SIG-M5 (cell line): ENCODE measurements around the gene RRP8.

Source experiments
- DNase-seq: peaks from one replicate; lab custom pipeline; 2025; lab: John Stamatoyannopoulos, UW

The RRP8 gene

DNA sequence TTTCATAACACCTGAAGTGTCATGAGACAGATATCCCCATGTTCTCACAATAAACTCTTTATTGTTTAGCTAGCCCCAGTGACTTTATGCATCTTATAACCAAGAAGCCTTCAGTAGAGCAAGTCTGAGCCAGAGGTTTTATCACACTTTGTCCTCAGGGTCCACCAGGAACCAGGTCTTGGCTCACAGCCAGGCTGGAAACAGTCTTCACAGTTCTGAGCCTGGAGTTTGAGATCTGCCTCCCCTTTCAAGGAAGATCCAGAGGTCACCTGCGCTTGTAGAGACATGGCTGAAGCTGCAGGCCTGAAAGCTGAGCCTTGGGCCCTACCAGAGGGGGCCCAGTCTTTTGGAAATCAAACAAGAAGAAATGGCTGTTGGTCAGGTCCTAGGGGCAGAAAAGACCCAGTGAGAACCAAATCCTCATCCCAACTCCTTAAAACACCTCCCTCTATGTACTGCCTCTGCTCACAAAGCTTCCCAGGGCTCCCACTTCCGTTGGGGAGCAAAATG lies 3.5 kb downstream of the RRP8 start:
- DNase-seq: no peak

DNA sequence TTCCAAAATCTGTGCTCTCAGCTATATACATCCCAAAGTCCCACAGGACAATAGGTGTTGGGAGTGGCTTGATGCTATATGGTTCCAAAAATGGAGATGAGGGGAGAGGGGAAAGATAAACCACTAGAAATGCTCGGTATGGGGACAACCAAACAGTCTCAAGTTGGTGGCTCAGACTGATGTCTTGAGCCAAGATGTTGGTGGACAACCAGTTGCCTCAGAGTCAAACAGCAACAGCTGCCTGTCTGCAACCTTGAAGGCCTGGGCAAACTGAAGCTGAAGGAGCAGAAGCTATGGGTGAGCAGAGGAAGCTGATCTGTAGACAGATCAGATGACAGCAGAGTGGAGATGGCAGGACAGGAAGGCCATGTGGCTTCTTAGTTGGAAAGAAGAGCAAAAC lies 4.0 kb downstream of the RRP8 start:
- DNase-seq: no peak

DNA sequence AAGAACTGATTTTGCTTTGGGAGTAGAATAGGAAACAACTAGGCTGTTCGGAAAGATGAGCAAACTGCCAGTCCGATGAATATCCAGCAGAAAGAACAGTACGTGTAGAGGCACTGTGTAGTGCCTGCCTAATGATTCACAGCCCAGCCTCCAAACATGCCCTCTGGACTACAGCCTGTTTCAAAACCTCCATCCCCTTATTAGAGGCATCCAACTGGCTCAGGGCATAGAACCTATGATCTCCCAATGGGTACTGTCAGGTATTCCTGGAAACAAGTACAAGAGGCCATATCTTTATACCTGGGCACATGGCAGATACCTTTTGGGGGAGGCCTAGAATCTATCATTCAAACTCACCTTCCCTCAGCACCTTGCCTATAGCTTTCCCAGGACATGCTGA lies 4.9 kb downstream of the RRP8 start:
- no peak for DNase-seq

DNA sequence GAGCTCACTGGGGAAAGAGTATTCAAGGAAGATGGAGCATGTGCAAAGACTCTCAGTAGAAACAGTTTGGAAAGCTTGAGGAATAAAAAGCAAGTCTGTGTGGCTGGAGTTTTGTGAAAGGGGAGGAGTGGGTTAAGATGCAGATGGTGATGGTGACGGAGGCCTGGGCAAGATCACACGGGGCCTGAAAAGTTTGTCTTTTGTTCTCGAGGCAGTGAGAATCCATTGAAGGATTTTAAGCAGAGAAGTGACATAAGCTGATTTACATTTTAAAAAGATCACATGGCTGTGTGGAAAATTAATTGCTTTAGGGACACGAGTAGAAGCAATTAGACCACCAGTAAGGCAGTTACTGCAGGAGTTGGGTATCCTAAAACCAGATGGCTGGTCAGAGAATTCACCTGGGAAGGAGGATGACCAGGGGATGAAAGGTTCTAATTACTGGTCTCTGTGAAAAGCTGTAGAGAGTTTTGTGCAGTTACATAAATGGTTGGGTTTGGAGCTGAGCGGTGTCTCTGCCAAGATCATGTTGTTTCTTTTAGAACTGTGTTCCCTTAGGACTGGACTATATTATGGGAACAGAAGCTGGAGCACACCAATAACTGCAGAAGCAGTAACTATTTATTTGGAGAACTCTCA lies 7.1 kb downstream of the RRP8 start:
- no peak for DNase-seq

DNA sequence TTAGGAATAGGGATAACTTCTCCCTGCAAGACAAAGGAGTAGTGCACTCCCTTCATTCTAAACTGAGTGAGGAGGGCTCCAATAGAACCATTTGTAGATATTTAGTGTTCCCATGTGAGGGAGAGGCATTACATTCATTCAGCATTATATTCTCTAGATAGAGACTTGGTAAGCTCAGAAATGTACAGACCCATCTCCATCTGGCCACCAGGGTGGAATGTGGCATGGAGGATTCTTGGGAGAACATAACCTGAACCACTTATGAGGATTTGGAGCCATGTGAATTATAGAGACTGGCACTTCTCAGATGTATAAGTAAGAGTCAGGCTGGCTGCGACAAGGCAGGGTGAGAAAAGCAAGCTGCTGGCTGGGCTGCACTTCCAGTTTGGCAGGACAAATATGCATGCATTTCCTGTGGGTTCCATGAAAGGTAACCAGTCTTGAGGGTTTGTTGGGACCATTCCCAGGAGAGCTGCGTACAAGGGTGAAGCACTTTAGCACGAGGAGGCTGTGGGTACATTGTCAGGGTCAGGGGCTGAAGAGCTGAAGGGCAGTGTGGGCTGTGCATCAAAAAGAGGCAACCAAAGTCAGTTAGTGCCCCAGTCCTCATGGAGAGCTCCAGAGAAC lies 9.2 kb downstream of the RRP8 start:
- no peak for DNase-seq

DNA sequence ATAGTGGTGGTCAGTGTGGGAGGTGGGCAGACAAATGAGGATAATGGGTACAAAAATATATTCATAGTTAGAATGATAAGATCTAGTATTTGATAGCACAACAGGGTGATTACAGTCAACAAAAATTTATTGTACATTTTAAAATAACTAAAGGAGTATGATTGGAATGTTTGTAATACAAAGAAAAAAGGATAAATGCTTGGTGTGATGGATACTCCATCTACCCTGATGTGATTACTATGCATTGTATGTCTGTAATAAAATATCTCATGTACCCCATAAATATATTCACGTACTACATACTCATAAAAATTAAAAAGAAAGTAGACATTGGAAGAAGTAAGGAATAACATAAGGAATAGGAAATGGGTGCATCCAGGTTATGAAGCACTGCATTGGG lies 15.4 kb downstream of the RRP8 start:
- DNase-seq: no peak

DNA sequence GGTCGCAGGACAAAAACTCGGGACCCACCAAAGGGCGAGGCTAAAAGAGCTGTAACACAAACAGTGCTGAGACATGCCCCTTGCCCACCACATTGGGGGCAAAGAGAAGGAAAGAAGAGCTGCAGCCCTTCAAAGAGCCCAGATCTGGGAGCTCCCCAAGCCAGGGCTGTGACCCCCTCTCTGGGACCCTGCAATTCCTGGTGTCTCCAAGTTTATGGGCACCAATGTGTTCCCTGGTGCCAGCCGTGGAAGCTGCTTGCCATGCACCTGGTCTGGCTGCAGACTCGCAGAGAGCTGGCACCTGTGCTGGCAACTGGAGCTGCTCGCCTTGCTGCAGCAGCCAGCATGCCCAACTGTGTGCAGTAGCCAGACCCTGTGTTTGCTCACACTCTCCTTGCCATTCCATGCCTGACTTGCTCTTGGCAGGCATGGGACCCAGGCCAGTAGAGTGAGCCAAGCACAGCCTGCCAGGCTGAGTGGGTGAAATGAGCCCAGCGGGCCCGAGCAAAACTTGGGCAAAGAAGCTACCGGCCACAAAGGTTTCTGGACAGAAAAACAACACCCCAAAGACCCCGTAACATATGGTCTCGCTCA lies 16.0 kb downstream of the RRP8 start:
- DNase-seq: no peak

DNA sequence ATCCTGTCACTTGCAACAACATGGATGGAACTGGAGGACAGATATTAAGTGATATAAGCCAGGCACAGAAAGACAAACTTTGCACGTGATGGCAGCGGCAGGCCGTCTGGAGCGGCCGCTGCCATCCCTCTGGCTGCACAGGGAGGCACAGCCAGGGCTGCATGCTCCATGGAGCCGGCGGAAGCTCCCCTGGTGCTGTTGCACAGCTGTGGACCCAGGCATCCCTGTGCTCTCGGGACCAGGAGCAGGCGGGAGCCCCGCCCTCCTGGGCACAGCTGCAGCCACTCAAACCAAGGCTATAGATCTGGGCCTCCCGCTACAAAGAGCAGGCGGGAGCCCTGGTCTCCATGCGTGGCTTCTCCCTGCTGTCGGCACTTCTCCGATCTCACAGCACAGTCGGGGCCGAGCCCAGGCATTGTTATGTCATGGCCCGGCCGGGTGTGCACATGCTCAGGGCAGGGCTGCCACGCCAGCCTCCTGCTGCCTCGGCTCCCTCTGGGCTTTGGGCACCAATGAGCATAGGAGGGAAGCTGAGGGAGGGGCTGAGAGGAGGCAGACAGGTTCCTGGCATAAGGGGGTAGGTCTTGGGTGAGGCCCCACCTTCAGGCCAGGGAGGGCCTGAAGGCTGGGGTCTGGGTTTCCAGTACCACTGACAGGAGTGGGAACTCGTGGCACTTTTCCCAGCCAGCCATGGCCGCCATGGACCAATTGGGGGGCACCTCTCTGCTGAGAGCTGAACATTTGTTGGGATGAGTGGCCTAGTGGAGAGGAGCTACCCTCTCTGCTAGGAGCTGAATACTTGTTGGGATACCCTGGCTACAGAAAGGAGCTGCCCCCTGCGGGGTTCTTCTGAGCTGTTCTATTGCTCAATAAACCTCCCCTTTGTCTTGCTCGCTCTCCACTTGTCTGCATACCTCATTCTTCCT lies 16.7 kb downstream of the RRP8 start:
- DNase-seq: no peak

DNA sequence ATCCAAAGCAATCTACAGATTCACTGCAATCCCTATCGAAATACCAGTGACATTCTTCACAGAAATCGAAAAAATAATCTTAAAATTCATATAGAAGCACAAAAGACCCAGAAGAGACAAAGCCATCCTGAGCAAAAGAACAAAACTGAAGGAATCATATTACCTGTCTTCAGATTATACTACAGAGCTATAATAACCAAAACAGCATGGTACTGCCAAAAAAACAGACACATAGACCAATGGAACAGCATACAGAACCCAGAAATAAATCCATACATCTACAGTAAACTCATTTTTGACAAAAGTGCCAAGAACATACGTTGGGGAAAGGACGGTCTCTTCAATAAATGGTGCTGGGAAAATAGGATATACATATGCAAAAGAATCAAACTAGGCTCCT lies 18.9 kb downstream of the RRP8 start:
- DNase-seq: no peak

DNA sequence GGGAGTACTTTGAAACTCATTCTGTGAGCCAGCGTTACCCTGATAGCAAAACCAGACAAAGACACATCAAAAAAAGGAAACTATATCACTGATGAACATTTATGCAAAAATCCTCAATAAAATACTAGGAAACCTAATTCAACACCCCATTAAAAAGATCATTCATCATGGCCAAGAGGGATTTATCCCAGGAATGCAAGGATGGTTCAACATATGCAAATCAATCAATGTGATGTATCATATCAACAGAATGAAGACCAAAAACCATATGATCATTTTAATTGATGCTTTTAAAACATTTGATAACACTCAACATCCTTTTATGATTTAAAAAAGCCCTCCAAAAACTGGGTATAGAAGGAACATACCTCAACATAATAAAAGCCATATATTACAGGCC lies 19.8 kb downstream of the RRP8 start:
- no peak for DNase-seq

DNA sequence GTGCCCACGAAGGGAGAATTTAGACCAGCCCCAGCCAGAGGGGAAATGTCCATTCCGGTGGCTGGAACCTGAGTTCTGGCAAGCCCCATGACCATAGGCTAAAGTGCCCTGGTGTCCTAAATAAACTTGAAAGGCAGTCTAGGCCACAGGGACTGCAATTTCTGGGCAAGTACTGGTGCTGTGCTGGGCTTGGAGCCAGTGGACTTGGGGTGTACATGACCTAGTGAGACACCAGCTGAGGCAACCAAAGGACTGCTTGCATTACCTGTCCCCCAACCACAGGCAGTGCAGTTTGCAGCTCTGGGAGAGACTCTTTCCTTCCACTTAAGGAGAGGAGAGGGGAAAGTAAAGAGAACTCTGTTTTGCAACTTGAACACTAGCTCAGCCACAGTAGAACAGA lies 23.7 kb downstream of the RRP8 start:
- DNase-seq: no peak

DNA sequence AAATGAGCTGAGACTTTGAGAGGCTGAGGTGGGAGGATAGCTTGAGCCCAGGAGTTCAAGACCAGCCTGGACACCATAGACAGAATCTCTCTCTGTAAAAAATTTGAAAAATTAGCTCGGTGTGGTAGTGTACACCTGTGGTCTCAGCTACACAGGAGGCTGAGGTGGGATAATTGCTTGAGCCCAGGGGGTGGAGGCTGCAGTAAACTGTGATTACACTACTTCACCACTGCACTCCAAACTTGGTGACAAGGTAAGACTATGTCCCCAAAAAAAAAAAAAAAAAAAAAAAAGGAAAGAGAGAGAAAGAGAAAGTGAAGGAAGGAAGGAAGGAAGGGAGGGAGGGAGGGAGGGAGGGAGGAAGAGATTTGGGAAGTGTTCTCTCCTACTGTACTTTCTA lies 25.3 kb downstream of the RRP8 start:
- no peak for DNase-seq

DNA sequence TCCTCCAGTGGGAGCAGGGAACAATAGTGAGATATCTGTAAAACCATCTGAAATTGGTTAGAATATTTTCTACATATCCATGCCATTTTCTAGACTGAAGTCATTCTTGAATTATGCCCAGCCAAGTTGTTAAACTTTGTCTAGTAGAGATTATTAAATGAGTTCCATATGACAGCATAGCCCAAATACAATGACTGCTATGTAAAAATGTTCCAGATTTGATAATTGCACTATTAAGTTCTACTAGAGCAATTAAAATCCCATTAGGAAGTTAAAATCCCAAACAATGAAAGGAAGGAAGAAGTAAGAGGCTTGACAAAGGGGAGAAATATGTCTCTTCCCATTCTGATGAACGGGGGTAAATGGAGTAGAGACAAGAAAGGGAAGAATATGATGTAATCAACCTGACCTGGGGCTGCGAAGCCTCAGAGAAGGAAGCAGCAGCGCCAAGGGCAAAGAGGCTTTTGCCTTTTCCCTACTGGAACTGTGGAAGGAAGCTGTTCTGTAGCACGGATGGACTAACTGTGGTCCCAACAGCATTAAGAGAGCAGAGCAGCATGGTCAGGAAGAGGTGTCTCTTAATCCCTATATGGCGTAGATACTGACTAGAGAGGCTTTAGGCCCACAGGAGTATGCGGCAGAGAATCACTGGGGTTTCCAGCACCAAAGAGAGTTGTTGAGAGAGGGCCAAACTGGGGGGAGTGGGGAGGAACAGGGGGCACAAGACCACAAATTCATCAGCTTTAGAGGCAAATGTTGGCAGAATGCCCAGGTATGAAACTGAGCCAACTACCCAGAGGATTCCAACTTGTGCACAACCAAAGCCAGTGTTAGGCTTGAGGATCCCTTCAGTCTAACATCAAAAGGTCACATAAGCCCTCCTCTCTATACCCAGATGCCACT lies 26.7 kb downstream of the RRP8 start:
- DNase-seq: no peak

DNA sequence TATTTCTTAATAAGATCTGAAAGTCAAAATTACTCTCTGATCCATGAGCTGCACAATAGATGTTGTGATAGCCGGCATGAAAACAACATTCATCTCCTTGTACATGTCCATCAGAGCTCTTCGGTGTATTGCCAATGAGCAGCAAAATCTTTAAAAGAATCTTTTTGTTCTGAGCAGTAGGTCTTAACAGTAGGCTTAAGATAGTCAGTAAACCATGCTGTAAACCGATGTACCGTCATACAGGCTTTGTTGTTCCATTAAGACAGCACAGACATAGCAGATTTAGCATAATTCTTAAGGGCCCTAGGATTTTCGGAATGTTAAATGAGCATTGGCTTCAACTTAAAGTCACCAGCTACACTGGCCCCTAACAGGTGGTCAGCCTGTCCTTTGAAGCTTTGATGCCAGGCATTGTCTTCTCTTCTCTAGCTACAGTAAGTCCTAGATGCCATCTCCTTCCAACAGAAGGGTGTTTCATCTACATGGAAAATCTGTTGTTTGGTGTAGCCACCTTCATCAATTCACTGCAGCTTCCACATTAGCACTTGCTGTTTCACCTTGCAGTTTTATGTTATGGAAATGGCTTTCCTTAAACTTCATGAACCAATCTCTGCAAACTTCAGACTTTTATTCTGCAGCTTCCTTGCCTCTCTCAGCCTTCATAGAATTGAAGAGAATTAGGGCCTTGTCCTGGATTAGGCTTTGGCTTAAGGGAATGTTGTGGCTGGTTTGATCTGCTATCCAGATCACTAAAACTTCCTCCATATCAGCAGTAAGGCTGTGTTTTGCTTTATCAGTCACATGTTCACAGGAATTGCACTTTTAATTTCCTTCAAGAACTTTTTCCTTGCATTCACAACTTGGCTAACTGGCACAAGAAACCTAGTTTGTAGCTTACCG lies 28.4 kb downstream of the RRP8 start:
- no peak for DNase-seq

DNA sequence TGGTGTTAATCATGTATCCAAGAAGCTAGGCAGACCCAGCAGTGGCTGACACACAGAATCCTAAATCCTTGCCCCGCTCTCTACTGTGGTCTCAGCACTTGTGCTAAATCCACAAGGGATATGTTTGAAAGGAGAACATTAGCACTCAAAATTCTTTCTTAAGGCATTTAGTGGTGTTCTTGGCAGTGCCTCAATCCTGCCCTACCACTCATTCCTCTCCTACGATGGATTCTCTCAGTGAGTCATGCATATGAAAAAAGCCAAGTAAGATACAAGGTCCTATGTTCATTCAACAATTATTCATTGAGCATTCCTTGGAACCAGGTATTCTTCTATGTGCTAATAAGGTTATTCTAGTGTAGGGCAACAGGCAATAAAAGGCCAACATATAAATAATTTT lies 31.2 kb downstream of the RRP8 start:
- DNase-seq: no peak

DNA sequence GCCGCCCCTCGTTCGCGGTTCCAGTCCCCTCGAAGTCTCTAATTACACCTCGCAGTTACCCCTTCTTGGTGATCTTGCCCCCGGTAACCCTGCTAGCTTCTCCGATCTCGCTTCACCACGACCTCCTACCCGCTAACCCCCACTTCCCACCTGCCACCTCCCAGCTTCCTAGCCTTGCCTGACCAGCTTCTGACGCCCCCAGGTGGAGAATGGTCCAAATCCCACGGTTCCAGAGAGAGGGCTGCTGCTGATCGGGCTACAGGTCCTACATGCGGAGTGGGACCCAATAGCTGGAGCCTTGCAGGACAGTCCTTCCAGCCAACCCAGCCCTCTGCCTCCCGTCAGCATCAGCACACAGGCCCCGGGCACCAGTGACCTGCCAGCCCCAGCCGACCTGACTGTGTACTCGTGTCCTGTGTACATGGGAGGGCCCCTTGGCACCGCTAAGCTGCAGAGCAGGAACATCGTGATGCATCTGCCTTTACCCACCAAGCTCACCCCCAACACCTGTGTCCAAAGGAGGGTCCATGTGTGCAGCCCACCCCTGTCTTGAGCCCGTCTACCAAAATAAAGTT lies 31.9 kb downstream of the RRP8 start:
- DNase-seq: no peak

DNA sequence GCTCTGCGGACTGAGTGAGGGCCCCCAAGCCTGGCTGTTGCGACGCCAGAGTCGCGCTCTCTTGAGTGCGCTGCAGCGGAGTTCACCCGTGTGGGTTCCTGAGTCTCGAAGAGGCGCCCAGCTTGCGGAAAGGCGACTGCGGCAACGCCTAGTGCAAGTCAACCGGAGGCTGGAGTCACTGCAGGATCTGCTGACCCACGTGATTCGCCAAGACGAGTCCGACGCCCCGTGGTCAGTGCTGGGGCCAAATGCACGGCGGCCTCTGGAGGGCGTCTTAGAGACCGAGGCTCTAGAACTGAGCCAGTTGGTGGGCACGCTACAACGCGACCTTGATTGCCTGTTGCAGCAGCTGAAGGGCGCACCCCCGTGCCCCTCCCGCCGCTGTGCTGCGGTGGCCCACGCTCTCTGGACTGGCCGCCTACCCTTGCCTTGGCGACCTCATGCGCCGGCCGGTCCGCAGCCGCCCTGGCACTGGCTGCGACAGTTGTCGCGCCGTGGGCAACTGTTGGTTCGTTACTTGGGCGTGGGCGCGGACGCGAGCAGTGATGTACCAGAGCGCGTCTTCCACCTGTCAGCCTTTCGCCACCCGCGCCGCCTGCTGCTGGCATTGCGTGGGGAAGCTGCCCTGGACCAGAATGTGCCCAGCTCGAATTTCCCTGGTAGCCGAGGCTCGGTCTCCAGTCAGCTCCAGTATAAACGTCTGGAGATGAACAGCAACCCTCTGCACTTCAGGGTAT lies 32.6 kb downstream of the RRP8 start:
- no peak for DNase-seq

DNA sequence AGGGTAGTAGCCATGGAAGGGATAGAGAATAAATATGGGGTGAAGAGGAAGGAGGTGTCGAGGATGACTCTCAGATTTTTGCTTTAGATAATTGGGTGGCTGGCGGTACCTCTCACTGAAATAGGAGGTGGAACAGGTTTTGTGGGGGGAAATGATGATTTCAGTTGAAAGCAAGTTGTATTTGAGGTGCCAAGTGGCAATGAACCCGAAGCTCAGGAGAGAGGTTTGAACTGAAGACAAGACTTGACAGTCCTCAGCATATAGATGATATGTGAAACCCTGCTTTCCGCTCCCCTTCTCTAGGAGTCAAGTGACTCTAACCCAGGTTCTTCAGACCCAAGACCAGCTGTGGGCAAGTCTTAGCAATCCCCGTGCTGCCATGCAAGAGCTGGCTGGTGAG lies 33.7 kb downstream of the RRP8 start:
- no peak for DNase-seq

DNA sequence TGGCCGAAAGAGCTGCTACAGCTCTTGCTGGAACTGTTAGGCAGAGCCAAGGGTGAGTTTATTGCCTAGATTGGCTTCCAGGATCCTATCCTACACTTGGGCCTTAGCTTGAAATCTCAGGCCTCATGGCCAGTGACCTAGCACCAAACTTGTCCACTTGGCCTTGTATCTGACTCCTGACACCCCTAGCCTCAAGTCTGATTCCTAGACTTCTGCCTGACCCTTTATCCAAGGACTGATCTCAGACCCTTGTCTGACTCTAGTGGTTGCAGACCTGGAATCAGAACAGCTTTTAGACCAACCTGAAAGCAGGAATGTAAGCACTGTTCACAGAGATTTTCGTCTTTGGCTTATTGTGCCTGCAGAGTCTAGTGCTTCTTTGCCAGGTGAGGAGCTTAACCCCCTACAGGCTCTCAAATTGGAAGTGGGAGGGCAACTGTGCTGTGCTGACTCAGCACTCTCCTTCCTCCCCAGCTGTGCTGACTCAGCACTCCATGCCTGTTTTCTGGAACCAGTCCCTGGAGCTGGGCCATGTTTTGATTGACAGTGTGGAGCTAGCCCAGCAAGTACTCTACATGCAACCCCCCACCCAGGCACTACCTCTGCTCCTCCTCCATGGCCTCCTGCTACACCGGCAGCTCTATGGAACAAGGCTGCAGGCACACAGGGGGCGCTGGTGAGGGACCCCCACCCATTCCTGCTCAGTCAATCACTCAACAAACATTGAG lies 35.1 kb downstream of the RRP8 start:
- DNase-seq: no peak
